ENCODE measurements around the gene RPL26.
"Not testable (repeated sequence)": the region's sequence is repeated elsewhere in the genome, so short reads cannot be mapped to it uniquely, and the experiment has no call there.

RPL26 gene

DNA sequence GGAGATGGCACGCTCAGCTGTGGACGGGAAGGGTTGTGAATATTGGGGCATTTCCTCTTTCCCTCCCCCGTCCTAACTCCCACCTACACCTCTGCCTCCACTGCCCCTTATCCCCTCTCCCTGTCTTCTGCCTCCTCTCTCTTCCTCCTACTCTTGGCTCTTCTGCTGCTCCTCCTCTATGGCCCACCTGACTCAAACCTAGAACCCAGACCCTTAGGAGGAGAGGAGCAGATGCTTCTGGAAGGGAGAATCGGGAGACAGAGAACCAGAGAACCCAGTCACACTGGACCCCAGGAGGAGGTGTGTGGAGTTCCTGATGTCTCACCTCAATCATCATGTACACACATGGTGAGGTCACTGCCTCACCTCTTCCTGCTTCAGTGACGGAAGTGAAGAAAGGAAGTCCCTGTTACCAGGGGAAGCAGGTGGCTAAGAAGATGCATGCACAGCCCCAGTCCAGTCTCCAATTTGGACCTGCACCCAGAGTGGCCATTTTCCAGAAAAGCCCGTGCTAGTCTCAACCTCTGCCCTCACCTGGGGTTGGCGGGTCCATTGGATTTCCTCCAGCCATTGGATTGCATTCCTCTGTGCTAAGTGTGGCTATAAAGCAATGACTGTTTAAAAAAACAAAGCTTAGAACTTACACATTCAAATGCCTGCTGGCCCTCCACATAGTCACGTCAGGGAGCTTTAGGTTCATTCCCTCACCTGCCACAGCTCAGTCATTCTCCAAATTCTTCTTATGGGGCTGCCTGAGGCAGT is 10.7 kb upstream of the RPL26 start:
- DNase-seq: no peak

DNA sequence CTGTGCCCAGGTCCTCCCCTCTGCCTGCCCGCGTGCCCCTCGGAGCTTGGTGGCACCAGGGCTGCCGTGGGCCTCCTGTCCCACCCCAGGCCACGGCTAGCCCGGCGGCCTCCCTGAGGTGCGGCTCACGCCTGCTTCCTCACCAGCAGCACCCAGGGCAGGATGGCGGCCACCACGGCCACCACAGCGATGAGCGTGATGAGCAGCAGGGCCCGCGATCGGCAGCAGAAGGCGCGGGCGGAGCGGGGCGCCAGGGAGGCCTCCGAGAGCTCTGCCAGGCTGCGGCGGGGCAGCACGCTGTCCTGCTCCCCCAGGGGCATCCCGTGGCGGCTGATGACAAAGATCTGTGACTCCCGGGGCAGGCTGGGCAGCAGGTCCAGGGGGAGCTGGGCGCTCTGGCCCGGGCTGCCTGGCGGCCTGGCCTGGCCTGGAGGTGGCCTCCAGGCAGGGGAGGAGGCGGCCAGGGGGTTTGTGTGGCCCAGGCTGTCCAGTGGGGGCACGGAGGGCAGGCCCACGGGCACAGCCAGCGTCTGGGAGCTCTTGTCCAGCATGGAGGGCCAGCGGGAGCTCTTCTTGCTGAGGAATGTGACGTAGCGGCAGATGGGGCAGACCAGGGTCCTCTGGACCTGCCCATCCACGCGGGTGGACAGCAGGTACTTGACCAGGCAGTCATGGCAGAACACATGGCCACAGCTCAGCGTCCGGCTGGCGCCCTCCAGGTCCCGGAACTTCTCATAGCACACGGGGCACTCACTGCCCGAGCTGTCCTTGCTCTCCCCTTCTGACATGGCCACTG is 9.9 kb upstream of the RPL26 start:
- no peak for DNase-seq

DNA sequence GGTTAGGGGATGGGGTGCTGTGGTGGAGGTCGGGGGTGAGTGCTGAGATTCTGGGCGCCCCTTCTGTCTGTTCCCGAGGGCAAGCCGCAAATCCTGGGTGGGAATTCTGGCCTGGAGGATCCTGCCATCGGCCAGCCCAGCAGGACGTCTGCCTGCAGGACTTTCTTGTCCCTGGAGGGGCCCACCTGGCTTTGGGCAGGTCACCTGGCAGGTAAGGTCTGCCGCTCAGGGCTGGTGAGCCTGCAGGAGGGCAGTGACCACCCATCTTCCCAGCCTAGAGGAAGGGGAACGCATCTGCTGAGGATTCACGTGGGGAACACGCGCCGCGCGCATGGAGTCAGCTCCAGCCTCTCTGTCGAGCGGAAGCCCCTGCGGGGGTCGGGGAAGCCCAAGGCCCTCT is 9.3 kb upstream of the RPL26 start:
- DNase-seq: no peak

DNA sequence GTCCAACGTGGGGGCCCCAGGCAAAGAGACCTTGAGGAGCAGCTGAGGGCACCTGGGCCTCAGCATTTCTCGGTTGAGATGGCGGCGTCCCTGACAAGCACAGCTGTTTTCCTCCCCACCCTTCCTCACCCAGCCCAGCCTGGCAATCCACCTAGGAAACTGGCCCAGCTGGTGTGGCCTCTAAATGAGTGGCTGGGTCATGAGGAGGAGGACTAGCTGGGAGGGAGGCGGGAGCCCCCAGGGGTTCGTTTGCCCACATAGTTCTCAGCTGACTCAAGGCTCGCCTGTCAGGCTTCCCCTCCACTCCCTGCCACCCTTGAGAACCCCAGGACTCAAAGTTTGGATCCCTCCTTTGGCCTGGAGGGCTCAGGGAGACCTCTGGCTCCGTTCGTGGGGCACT is 8.7 kb upstream of the RPL26 start:
- no peak for DNase-seq

DNA sequence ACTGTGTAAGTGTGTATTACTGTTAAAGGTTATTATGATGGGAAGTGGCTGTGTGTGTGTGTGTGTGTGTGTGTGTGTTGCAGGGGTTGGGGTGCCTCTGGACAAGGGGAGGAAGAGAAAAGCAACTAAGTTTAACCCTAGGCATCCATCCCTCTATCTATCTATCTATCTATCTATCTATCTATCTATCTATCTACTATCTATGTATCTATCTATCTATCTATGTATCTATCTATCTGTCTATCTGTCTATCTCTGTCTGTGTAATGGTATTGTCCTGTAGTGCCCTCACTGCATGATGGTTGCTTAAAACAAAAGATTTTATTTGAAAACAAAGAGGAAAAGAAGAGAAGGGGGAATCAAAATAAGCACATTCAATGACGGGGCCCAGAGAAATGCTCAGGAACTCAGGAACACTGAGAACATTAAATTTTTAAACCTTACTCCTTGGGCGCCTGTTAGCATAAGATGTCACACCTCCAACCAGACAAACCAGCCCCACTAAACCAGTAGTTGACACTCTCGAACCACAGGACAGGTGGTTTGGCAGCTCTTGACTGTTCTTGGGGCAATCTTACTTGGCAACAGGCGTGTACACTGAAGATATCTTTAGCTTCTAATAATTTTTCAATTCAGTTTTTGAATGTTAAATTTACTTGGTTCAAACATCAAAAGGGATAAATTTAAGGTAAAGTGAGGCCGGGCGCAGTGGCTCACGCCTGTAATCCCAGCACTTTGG is 5.1 kb upstream of the RPL26 start:
- no peak for DNase-seq

GRCh38 chr17:8386841-8387240 is 3.8 kb upstream of the RPL26 start:
- no peak for DNase-seq

DNA sequence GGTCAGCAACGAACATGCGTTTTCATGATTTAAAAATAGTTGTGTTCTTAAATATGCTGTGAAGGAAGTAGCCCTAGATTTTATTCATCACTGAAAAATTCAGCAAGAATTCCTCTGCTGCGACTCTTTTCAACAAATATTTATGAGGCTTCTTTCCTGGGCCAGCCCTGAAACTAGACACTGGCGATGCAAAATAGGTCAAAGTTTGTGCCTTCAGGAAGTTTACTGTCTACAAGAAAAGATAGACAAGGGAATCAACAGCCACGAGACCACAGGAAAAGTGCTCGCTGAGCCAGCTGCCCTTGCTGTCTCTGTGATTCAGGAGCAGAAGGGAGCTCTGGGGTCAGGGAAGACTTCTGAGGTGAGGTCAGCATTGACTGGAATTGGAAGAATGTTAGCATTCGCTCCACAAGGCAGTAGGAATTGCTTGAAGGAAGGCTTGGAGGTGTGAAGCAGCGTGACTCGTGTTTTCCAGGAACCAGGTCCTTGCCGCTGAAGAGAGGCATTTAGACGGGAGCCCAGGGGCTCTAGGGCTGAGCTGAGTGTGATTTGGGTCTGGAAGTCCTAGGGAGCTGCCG is 1.9 kb upstream of the RPL26 start:
- no peak for DNase-seq

GRCh38 chr17:8382880-8383142 is 182 bp downstream of the RPL26 start:
- DNase-seq: no peak

GRCh38 chr17:8382052-8382879 is 727 bp downstream of the RPL26 start:
- no peak for DNase-seq

DNA sequence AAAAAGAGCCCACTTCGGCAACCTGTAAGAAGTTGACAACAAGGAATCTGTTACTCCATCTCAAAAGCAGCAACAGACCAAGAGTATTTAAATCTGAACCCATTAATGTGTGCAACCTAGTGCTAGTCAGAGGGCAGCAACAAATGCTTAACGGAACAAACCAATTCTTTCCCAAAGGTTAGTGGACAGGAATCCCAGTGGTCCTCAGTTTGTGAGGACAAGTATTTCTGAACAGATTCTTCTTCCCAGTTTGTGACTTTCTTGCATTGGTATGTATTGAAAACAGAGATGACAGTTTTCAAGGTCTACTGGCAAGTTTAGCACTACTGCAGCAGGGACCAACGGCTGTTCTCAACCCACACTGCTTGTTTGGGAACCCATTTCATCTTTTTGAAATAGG is 2.9 kb downstream of the RPL26 start:
- DNase-seq: no peak

- DNase-seq: not testable (repeated sequence)
These were observed 4.9 kb downstream of the RPL26 start for GRCh38 chr17:8378117-8378516.

GRCh38 chr17:8377422-8377821 is 5.6 kb downstream of the RPL26 start:
- DNase-seq: no peak

- DNase-seq: peak; percentile 66
These were observed 6.5 kb downstream of the RPL26 start, which contains the start of gene KRABD2 for GRCh38 chr17:8376271-8377067. KRABD2 (minus strand) TSS chr17:8376704.

GRCh38 chr17:8375738-8376259 is 7.2 kb downstream of the RPL26 start:
- no peak for DNase-seq

DNA sequence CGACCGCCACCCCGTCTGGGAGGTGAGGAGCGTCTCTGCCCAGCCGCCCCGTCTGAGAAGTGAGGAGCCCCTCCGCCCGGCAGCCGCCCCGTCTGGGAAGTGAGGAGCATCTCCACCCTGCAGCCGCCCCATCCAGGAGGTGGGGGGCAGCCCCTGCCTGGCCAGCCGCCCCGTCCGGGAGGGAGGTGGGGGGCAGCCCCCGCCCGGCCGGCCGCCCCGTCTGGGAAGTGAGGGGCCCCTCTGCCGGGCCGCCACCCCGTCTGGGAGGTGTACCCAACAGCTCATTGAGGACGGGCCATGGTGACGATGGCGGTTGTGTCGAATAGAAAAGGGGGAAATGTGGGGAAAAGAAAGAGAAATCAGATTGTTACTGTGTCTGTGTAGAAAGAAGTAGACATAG is 9.1 kb downstream of the RPL26 start:
- DNase-seq: not testable (repeated sequence)

GRCh38 chr17:8372422-8372821 is 10.6 kb downstream of the RPL26 start:
- no peak for DNase-seq

DNA sequence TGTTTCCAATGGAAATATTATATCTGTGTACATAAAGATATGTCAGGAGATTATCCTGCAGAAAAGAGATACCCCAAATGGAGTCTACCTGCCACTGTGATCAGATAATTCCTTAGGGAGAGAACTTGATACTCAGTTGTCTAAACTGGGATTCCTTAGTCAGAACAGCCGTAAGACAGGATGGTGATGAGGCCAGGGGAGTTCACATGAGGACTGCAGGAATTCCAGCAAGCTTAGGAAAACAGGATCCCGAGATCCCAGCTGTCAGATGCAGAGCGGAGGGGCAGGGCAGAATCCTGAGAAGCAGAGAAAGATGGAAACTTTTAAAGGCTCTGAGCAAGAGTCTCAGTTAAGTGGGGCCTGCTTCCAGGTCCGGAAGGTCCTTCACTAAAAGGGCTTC is 11.2 kb downstream of the RPL26 start:
- no peak for DNase-seq

GRCh38 chr17:8369944-8370343 is 13.0 kb downstream of the RPL26 start:
- no peak for DNase-seq

GRCh38 chr17:8368193-8368592 is 14.8 kb downstream of the RPL26 start:
- no peak for DNase-seq

- no peak for DNase-seq
These were observed 16.8 kb downstream of the RPL26 start for GRCh38 chr17:8366231-8366630.

DNA sequence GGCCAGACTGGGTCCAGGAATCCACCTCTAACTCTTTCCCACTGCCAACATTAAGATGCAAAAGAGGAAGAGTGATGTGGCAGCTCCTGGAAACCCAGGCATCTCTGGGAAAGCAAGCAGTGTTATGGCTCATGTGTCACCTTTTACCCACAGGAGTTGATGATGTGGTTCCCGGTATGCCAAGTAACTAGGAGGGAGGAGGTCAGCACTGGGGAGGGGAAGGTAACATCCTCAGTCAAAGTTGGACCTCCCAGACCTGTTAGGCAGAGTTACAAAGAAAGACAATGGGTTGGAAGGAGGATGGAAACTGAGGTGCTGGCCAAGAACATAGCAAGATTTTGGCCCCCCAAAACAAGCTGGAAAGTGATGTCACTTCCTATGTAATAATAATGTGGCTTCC is 17.9 kb downstream of the RPL26 start:
- no peak for DNase-seq

Data from NCI-H774 (cell line).